Neural cell (in vitro differentiated cells): ENCODE measurements around the gene CES1. TPM values are rescaled to one million over a fixed set of nuclear protein-coding genes. Genes with fewer than 3 reads are reported as not detected.

ENCODE experiments used
- H2AFZ ChIP-seq: fragments of 200-600, 300-800 bp; sonication (generic), shearing (Covaris generic); 2 replicates; pipeline ENCODE4 v1.6.0; 2014; ENCODE audit warnings: low read depth, mild to moderate bottlenecking, antibody characterized with exemption, low read length, moderate library complexity
- H3F3A ChIP-seq: fragments of 200-600 bp; shearing (Covaris generic); 2 replicates; pipeline ENCODE4 v1.6.1; 2016; ENCODE audit warnings: mild to moderate bottlenecking, moderate library complexity, mixed read lengths, antibody characterized with exemption, low read length; ENCODE audit not compliant: insufficient read depth, poor library complexity, severe bottlenecking
- H3K27ac ChIP-seq: fragments of 200-600, 300-800 bp; sonication (generic), shearing (Covaris generic); 2 replicates; pipeline ENCODE4 v1.5.1; 2014; ENCODE audit warnings: mild to moderate bottlenecking, low read length, moderate library complexity
- H3K27me3 ChIP-seq: fragments of 300-800, 200-600 bp; sonication (generic), shearing (Covaris generic); 2 replicates; pipeline ENCODE4 v1.6.0; 2014; ENCODE audit warnings: mild to moderate bottlenecking, low read depth, low read length, moderate library complexity; ENCODE audit not compliant: insufficient read depth
- H3K36me3 ChIP-seq: fragments of 300-800, 200-600 bp; sonication (generic), shearing (Covaris generic); 2 replicates; pipeline ENCODE4 v1.5.1; 2014; ENCODE audit warnings: mild to moderate bottlenecking, antibody characterized with exemption, low read length, moderate library complexity; ENCODE audit not compliant: insufficient read depth
- H3K4me2 ChIP-seq: fragments of 300-800, 200-600 bp; sonication (generic), shearing (Covaris generic); 2 replicates; pipeline ENCODE4 v1.6.0; 2014; ENCODE audit warnings: mild to moderate bottlenecking, low read length
- H3K4me3 ChIP-seq: fragments of 300-800, 200-600 bp; sonication (generic), shearing (Covaris generic); 2 replicates; pipeline ENCODE4 v1.5.1; 2014; ENCODE audit warnings: mild to moderate bottlenecking, low read length, moderate library complexity
- H3K79me2 ChIP-seq: fragments of 200-600 bp; shearing (Covaris generic); replicated peaks from 2 replicates; pipeline ENCODE4 v1.6.0; 2014; ENCODE audit warnings: mild to moderate bottlenecking, low read length, moderate library complexity; ENCODE audit not compliant: insufficient read depth
- H3K9ac ChIP-seq: fragments of 300-800, 200-600 bp; sonication (generic), shearing (Covaris generic); 2 replicates; pipeline ENCODE4 v1.6.1; 2016; ENCODE audit warnings: mild to moderate bottlenecking, low read length, mixed read lengths
- H3K9me2 ChIP-seq: fragments of 200-600 bp; shearing (Covaris generic); 2 replicates; pipeline ENCODE4 v1.6.1; 2016; ENCODE audit warnings: mild to moderate bottlenecking, low read length, mixed read lengths; ENCODE audit not compliant: insufficient read depth
- H3K9me3 ChIP-seq: fragments of 200-600, 300-800 bp; sonication (generic), shearing (Covaris generic); 2 replicates; pipeline ENCODE4 v1.6.1; 2016; ENCODE audit warnings: mild to moderate bottlenecking, mixed run types, low read length, moderate library complexity, mixed read lengths
- H4K20me1 ChIP-seq: fragments of 200-600 bp; shearing (Covaris generic); 2 replicates; pipeline ENCODE4 v1.6.1; 2016; ENCODE audit warnings: mild to moderate bottlenecking, mixed run types; ENCODE audit not compliant: insufficient read depth
- EP300 ChIP-seq: fragments of 450-650 bp; conservative IDR thresholded peaks from 2 replicates; pipeline ENCODE4 v1.6.1; 2014; ENCODE audit warnings: antibody characterized with exemption, mild to moderate bottlenecking, moderate library complexity; ENCODE audit not compliant: poor library complexity, severe bottlenecking
- EZH2 ChIP-seq: fragments of 200-600, 300-800 bp; shearing (Covaris generic), sonication (generic); IDR thresholded peaks from 2 replicates; pipeline ENCODE4 v1.6.1; 2014; ENCODE audit warnings: antibody characterized with exemption, low read length, borderline replicate concordance, mild to moderate bottlenecking; ENCODE audit not compliant: insufficient read depth, poor library complexity, severe bottlenecking
- MXI1 ChIP-seq: fragments of 450-650 bp; conservative IDR thresholded peaks from 2 replicates; pipeline ENCODE4 v1.6.1; 2014; ENCODE audit warnings: antibody characterized with exemption, mild to moderate bottlenecking; ENCODE audit not compliant: poor library complexity, severe bottlenecking
- POLR2AphosphoS5 ChIP-seq: IDR thresholded peaks from 2 replicates; pipeline ENCODE4 v1.6.1; 2012
- RAD21 ChIP-seq: fragments of 450-650 bp; conservative IDR thresholded peaks from 2 replicates; pipeline ENCODE4 v1.6.1; 2014; ENCODE audit warnings: antibody characterized with exemption, mild to moderate bottlenecking, moderate library complexity
- SMC3 ChIP-seq: fragments of 450-650 bp; conservative IDR thresholded peaks from 2 replicates; pipeline ENCODE4 v1.6.1; 2014; ENCODE audit warnings: antibody characterized with exemption, mild to moderate bottlenecking, moderate library complexity; ENCODE audit not compliant: poor library complexity
- TAF1 ChIP-seq: IDR thresholded peaks from 2 replicates; pipeline ENCODE4 v1.6.1; 2012; ENCODE audit warnings: low read depth
- polyA plus RNA-seq: library from polyadenylated mRNA; depleted of rRNA; stranded (reverse); fragments of >200 nt; gene quantifications from 2 replicates; pipeline ENCODE4 v1.2.3, GENCODE V29; 2014
- TF ChIP-seq, protein P1 (sequence below): IDR thresholded peaks from 2 replicates; pipeline ENCODE4 v1.6.1; 2012; ENCODE audit warnings: borderline replicate concordance
- TF ChIP-seq, protein P2 (sequence below): fragments of 450-650 bp; IDR thresholded peaks from 2 replicates; pipeline ENCODE4 v1.5.1; 2014; ENCODE audit warnings: antibody characterized with exemption, mild to moderate bottlenecking, moderate library complexity; ENCODE audit not compliant: poor library complexity, severe bottlenecking

The CES1 gene
- polyA plus RNA-seq, 1 donor from 2014 or later: not detected

DNA sequence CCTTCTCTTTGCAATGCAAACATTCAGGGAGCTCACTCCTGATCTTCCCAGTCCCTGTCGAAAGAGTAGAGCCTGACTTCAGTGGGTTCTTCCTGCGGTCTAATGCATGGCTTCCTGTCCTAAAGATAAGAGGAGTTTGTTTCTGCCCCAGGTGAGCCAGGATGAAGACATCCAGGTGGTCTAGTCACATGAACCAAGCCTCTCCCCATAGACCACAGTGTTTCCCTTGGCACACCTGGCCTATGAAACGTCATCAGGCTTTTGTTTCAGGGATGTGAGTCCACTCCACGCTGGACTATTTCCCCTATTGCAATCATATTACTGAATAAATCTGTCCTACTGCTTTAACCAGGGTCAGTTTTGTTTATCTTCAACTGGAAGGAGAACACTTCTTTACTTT lies 21.1 kb downstream of the CES1 start:
- no peaks in the 10 kb centered on the region for H3F3A ChIP-seq
- H3K36me3 ChIP-seq: no peaks in the 10 kb centered on the region
- no peak overlapping the region for H3K4me3 ChIP-seq
- no peaks in the 10 kb centered on the region for H4K20me1 ChIP-seq
- no peaks in the 10 kb centered on the region for H3K9me2 ChIP-seq
- no peak overlapping the region for H3K4me2 ChIP-seq
- H2AFZ ChIP-seq: no peak overlapping the region
- no peak overlapping the region for H3K27ac ChIP-seq
- no peaks in the 10 kb centered on the region for H3K79me2 ChIP-seq
- H3K9me3 ChIP-seq: no peaks in the 10 kb centered on the region
- no peaks in the 10 kb centered on the region for H3K27me3 ChIP-seq
- TF ChIP-seq EP300: no peak
- TF ChIP-seq RAD21: no peak
- TF ChIP-seq EZH2: no peak
- TF ChIP-seq MXI1: no peak
- no peak for TF ChIP-seq POLR2AphosphoS5
- TF ChIP-seq, protein P1, sequence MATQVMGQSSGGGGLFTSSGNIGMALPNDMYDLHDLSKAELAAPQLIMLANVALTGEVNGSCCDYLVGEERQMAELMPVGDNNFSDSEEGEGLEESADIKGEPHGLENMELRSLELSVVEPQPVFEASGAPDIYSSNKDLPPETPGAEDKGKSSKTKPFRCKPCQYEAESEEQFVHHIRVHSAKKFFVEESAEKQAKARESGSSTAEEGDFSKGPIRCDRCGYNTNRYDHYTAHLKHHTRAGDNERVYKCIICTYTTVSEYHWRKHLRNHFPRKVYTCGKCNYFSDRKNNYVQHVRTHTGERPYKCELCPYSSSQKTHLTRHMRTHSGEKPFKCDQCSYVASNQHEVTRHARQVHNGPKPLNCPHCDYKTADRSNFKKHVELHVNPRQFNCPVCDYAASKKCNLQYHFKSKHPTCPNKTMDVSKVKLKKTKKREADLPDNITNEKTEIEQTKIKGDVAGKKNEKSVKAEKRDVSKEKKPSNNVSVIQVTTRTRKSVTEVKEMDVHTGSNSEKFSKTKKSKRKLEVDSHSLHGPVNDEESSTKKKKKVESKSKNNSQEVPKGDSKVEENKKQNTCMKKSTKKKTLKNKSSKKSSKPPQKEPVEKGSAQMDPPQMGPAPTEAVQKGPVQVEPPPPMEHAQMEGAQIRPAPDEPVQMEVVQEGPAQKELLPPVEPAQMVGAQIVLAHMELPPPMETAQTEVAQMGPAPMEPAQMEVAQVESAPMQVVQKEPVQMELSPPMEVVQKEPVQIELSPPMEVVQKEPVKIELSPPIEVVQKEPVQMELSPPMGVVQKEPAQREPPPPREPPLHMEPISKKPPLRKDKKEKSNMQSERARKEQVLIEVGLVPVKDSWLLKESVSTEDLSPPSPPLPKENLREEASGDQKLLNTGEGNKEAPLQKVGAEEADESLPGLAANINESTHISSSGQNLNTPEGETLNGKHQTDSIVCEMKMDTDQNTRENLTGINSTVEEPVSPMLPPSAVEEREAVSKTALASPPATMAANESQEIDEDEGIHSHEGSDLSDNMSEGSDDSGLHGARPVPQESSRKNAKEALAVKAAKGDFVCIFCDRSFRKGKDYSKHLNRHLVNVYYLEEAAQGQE: no peak
- TF ChIP-seq, protein P2, sequence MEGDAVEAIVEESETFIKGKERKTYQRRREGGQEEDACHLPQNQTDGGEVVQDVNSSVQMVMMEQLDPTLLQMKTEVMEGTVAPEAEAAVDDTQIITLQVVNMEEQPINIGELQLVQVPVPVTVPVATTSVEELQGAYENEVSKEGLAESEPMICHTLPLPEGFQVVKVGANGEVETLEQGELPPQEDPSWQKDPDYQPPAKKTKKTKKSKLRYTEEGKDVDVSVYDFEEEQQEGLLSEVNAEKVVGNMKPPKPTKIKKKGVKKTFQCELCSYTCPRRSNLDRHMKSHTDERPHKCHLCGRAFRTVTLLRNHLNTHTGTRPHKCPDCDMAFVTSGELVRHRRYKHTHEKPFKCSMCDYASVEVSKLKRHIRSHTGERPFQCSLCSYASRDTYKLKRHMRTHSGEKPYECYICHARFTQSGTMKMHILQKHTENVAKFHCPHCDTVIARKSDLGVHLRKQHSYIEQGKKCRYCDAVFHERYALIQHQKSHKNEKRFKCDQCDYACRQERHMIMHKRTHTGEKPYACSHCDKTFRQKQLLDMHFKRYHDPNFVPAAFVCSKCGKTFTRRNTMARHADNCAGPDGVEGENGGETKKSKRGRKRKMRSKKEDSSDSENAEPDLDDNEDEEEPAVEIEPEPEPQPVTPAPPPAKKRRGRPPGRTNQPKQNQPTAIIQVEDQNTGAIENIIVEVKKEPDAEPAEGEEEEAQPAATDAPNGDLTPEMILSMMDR: no peak
- no peak for TF ChIP-seq SMC3
- TF ChIP-seq TAF1: no peak
- H3K9ac ChIP-seq: no peak overlapping the region

DNA sequence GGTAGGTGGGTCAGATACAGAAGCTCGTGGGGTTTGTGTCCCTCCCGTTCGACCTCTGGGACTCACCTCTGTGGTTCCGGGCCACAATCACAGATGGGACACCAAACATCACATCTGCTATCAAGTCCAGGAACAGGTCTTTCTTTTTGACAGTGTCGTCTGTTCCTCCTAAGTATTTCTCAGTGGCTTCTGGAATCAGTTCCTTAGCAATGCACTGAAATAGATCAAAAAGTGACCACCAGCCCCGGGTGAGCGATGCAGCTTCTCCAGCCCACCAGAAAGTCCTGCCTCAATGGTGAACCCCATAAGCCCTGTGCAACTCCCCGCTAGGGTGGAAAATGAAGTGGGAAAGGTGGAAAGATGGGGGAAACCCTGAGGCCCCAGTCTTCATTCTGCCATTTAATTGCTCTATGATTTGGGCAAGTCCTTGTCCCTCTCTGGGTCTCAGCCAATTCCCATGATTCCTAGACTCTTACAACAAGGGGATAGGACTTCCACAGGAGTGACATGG lies 22.4 kb downstream of the CES1 start:
- no peak overlapping the region for H3K4me3 ChIP-seq
- no peaks in the 10 kb centered on the region for H3K79me2 ChIP-seq
- H3K9me2 ChIP-seq: no peaks in the 10 kb centered on the region
- H3K9ac ChIP-seq: no peak overlapping the region
- TF ChIP-seq RAD21: no peak
- TF ChIP-seq EP300: no peak
- TF ChIP-seq MXI1: no peak
- TF ChIP-seq, protein P2: no peak
- no peak for TF ChIP-seq TAF1
- TF ChIP-seq SMC3: no peak
- TF ChIP-seq, protein P1: no peak
- TF ChIP-seq POLR2AphosphoS5: no peak
- no peak for TF ChIP-seq EZH2
- H3K4me2 ChIP-seq: no peak overlapping the region
- no peaks in the 10 kb centered on the region for H3K36me3 ChIP-seq
- no peaks in the 10 kb centered on the region for H4K20me1 ChIP-seq
- H3K27me3 ChIP-seq: no peaks in the 10 kb centered on the region
- H3F3A ChIP-seq: no peaks in the 10 kb centered on the region
- no peak overlapping the region for H3K27ac ChIP-seq
- H3K9me3 ChIP-seq: no peaks in the 10 kb centered on the region
- H2AFZ ChIP-seq: no peak overlapping the region
